Motor neuron (in vitro differentiated cells): ENCODE results near the gene ABHD16B. TPM values are rescaled to one million over a fixed set of nuclear protein-coding genes. Genes with fewer than 3 reads are reported as not detected.
A peak's percentile ranks its signal among the peaks of the same experiment; 100 is the strongest.
"Not testable (repeated sequence)": the region's sequence is repeated elsewhere in the genome, so short reads cannot be mapped to it uniquely, and the experiment has no call there.

Experiments used
- ATAC-seq, 8 experiments: fragments of 200-7000 bp; cut with Tn5 transposase; replicated peaks in 6 of 8; 2 replicates each; pipeline ENCODE4 v1.8.0; 2021; ENCODE audit warnings: mild to moderate bottlenecking in 8 of 8, moderate library complexity in 8 of 8
- H3K27ac ChIP-seq, 2 donors: fragments of 250-450 bp; sonication (Bioruptor Pico); 2 replicates each; pipeline ENCODE4 v1.9.0; 2021; ENCODE audit warnings: antibody characterized with exemption in 2 of 2, mild to moderate bottlenecking in 2 of 2, moderate library complexity in 1 of 2
- H3K4me1 ChIP-seq, 2 donors: fragments of 250-450 bp; sonication (Bioruptor Pico); replicated peaks in 1 of 2; 2 replicates each; pipeline ENCODE4 v1.6.1; 2021; ENCODE audit warnings: antibody characterized with exemption in 2 of 2, mild to moderate bottlenecking in 2 of 2, moderate library complexity in 1 of 2
- H3K4me3 ChIP-seq, 5 donors: fragments of 250-450 bp; sonication (Bioruptor Pico); 2 replicates each; pipeline ENCODE4 v1.9.0; 2021; ENCODE audit warnings: antibody characterized with exemption in 5 of 5, mild to moderate bottlenecking in 5 of 5, moderate library complexity in 4 of 5
- WGBS, 10 experiments: fragments of 450-650 bp; shearing (Covaris generic); methylation state at CpG; one replicate each; pipeline ENCODE4 v1.0.0; 2022; 5-methylcytosine and 5-hydroxymethylcytosine counted together
- in situ Hi-C, 9 experiments: fragments of 400-800 bp; cut with MboI; loops; one replicate each; pipeline ENCODE4 v1.15.0; 2021; ENCODE audit warnings: low sequenced_read_pairs in 9 of 9, low pct_unique_long_range_greater_than_20kb in 2 of 9; ENCODE audit not compliant: unreplicated experiment in 9 of 9
- total RNA-seq, 8 experiments: library from RNA; unstranded; fragments of 300-600 nt; gene quantifications; 2 replicates each; pipeline versions ENCODE4 v1.2.3 to v1.2.4, GENCODE V29; 2022

Gene ABHD16B
- total RNA-seq, 8 experiments from 2014 or later: 0.60 TPM; not detected in 7

GRCh38 chr20:63861981-63862901, 943 bp downstream of the ABHD16B start:
- 78 to 98% (median 94%) methylated on average over 8 to 17 of the region's 95 CpGs; no CpG with 5 or more reads in 5 of the 10 experiments for WGBS, 10 experiments
- peaks cover 34 to 38% of the 10 kb centered on the region in 2 donors for H3K4me1 ChIP-seq
- no peak for ATAC-seq
- H3K27ac ChIP-seq: no peak overlapping the region
- H3K4me3 ChIP-seq: no peak overlapping the region
- in situ Hi-C loops: loop anchor here in 2 of 9 experiments (25.0 kb wide), 2 partner anchors 100 to 325 kb away; partner anchors contain the start of genes PTK6 (in 1 of the 2) and SRMS (in 1 of the 2)

DNA sequence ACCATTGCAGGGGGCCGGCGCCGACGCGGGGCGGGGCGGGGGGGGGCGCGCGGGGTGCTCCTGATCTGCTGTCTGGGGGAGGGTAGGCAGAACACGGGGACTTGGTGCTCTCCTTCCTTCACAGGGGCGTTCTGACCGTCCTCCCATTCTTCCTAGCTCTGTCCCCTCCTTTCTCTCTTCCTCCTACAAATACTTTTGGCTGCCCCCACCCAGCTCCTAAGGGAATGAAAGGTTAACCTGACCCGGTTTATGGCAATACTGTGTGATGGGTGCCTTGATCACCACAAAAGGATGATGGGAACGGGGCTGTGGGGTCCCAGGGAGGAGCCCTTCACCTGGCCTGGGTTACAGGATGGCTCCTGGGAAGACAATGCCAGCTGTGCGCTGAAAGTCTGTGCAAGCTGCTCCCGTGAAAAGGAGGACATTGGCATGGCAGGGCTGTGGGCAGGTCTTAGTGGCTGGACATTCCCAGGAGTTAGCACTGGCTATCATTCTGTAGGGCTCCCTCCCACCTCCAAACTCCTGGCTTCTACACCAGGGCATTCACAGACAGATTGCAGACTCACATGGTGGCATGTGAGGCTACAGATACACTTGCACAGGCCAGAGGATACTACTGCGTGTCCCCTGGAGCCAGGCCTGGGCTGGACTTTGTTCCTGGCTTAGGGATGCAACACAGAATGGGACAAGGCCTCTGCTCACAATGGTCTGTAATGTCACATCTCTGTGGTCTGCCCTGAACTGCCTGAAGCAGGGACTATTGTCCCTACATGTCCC, 1.9 kb downstream of the ABHD16B start:
- no peak for ATAC-seq
- peak overlapping the region in 2 of 5 donors; percentile 93 for H3K4me3 ChIP-seq
- no peak overlapping the region for H3K27ac ChIP-seq
- in situ Hi-C loops: loop anchor here in 2 of 9 experiments (25.0 kb wide), 2 partner anchors 101 to 326 kb away; partner anchors contain the start of genes PTK6 (in 1 of the 2) and SRMS (in 1 of the 2)
- WGBS, 10 experiments: 60 to 92% (median 80%) methylated on average over 1 to 5 of the region's 18 CpGs; no CpG with 5 or more reads in 4 of the 10 experiments
- peaks cover 27 to 29% of the 10 kb centered on the region in 2 donors for H3K4me1 ChIP-seq

DNA sequence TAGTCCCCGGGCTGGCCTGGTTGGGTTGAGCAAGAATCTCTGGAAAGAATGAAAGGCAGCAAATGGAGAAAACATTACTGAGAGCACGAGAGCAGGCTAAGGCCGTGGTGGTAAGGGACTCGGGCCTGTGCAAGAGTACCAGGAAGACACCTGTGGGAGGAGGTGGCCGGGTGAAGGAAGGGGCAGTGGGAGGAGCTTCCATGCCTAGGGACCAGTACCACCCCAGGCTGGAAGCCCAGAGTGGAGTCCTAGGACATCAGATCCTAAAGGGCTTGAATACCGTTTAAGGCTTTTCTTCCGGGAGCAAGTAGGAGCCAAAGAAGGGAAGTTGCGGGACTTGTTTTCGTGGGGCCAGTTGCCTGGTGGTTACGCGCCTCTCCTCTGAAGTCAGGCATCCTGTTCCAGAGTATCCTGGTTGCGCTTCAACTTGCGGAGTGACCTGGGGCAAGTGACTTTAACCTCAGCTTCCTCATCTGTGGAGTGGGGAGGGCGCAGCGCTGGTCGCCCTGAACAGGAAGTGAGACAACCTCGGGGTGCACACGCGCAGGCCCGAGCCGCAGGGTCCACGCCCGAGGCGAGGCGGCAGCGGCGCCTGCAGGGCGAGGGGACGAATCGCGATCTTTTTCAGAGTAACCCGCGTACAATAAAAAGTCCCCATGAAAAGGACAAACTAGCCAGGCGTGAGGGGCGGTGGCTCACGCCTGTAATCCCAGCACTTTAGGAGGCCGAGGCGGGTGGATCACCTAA, 2.7 kb downstream of the ABHD16B start:
- in situ Hi-C loops: loop anchor here in 2 of 9 experiments (25.0 kb wide), 2 partner anchors 102 to 327 kb away; partner anchors contain the start of genes PTK6 (in 1 of the 2) and SRMS (in 1 of the 2)
- Histone ChIP-seq H3K27ac (peak overlapping the region; percentile 28 to 71), H3K4me1 (peaks cover 20 to 21% of the 10 kb centered on the region in 2 donors), H3K4me3 (peak overlapping the region; percentile 73 to 93 (median 89))
- ATAC-seq: peak; percentile 2 to 48 (median 40)
- 0 to 46% (median 23%) methylated on average over 1 to 18 of the region's 38 CpGs; no CpG with 5 or more reads in 1 of the 10 experiments for WGBS, 10 experiments

GRCh38 chr20:63864545-63864977, 3.3 kb downstream of the ABHD16B start:
- Histone ChIP-seq H3K4me3 (peak overlapping the region; percentile 73 to 93 (median 89)), H3K27ac (peak overlapping the region; percentile 28 to 71), H3K4me1 (peaks cover 14 to 16% of the 10 kb centered on the region in 2 donors)
- in situ Hi-C loops: loop anchor here in 2 of 9 experiments (25.0 kb wide), 2 partner anchors 102 to 327 kb away; partner anchors contain the start of genes PTK6 (in 1 of the 2) and SRMS (in 1 of the 2)
- WGBS, 10 experiments: 0 to 1% (median 0%) methylated on average over 1 to 17 of the region's 25 CpGs; no CpG with 5 or more reads in 3 of the 10 experiments
- peak in 1 of 8 experiments; percentile 0 for ATAC-seq

GRCh38 chr20:63864978-63865640, 3.8 kb downstream of the ABHD16B start, which contains the start of gene TPD52L2:
Gene TPD52L2 (plus strand): TSS chr20:63865270. CDS start chr20:63865366, 96 bp downstream.
- H3K4me3 ChIP-seq: peak within 1 kb of the TSS; percentile 73 to 93 (median 89)
- WGBS, 10 experiments: 0% methylated on average over 1 to 13 of the region's 68 CpGs; no CpG with 5 or more reads in 4 of the 10 experiments
- peaks cover 12 to 16% of the 10 kb centered on the region in 2 donors for H3K4me1 ChIP-seq
- H3K27ac ChIP-seq: peak within 1 kb of the TSS; percentile 82 to 90
- in situ Hi-C loops: loop anchor here in 2 of 9 experiments (25.0 kb wide), 2 partner anchors 103 to 328 kb away; partner anchors contain the start of genes PTK6 (in 1 of the 2) and SRMS (in 1 of the 2)
- peak; percentile 87 to 95 (median 92) for ATAC-seq

- 75 to 100% (median 95%) methylated on average over 2 to 10 of the region's 13 CpGs; no CpG with 5 or more reads in 4 of the 10 experiments for WGBS, 10 experiments
- ATAC-seq: not testable (repeated sequence)
- in situ Hi-C loops: loop anchor here in 2 of 9 experiments (25.0 kb wide), 2 partner anchors 105 to 330 kb away; partner anchors contain the start of genes PTK6 (in 1 of the 2) and SRMS (in 1 of the 2)
Measured at GRCh38 chr20:63867042-63867441, 5.7 kb downstream of the ABHD16B start.

GRCh38 chr20:63868264-63868663, 7.0 kb downstream of the ABHD16B start:
- Histone ChIP-seq H3K4me3 (no peak overlapping the region), H3K4me1 (peaks cover 12 to 16% of the 10 kb centered on the region in 2 donors), H3K27ac (no peak overlapping the region)
- no peak for ATAC-seq
- WGBS, 10 experiments: 70 to 100% (median 86%) methylated on average over 1 to 4 of the region's 5 CpGs; no CpG with 5 or more reads in 5 of the 10 experiments
- in situ Hi-C loops: loop anchor here in 2 of 9 experiments (25.0 kb wide), 2 partner anchors 106 to 331 kb away; partner anchors contain the start of genes PTK6 (in 1 of the 2) and SRMS (in 1 of the 2)

More at GRCh38 chr20:63867042-63867441, 5.7 kb downstream of the ABHD16B start:
- H3K4me1 ChIP-seq: peaks cover 12 to 16% of the 10 kb centered on the region in 2 donors
- H3K4me3 ChIP-seq, H3K27ac ChIP-seq: not testable (repeated sequence)

- no peak overlapping the region for H3K4me3 ChIP-seq
- 72 to 100% (median 97%) methylated on average over 1 to 8 of the region's 14 CpGs; no CpG with 5 or more reads in 3 of the 10 experiments for WGBS, 10 experiments
- ATAC-seq: no peak
- no peaks in the 10 kb centered on the region for H3K4me1 ChIP-seq
- no peak overlapping the region for H3K27ac ChIP-seq
- in situ Hi-C loops: loop anchor here in 2 of 9 experiments (25.0 kb wide), 2 partner anchors 111 to 336 kb away; partner anchors contain the start of genes PTK6 (in 1 of the 2) and SRMS (in 1 of the 2)
Measured at GRCh38 chr20:63873477-63873971, 12.2 kb downstream of the ABHD16B start.

DNA sequence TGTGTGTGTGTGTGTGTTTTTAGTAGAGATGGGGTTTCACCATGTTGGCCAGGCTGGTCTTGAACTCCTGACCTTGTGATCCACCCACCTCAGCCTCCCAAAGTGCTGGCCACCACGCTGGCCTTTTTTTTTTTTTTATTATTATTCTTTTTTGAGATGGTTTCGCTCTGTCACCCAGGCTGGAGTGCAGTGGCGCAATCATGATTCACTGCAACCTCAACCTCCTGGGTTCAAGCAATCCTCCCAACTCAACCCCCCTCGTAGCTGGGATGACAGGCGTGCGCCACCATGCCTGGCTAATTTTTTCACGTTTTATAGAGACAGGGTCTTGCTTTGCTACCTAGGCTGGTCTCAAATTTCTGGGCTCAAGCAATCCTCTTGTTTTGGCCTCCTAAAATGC, 12.9 kb downstream of the ABHD16B start:
- H3K4me1 ChIP-seq, H3K27ac ChIP-seq, ATAC-seq, H3K4me3 ChIP-seq: not testable (repeated sequence)
- in situ Hi-C loops: loop anchor here in 2 of 9 experiments (25.0 kb wide), 2 partner anchors 112 to 337 kb away; partner anchors contain the start of genes PTK6 (in 1 of the 2) and SRMS (in 1 of the 2)
- 91 to 100% (median 100%) methylated on average over 1 to 6 of the region's 7 CpGs; no CpG with 5 or more reads in 5 of the 10 experiments for WGBS, 10 experiments

- 80 to 100% (median 87%) methylated on average over 1 to 12 of the region's 19 CpGs; no CpG with 5 or more reads in 1 of the 10 experiments for WGBS, 10 experiments
- no peak for ATAC-seq
- H3K4me1 ChIP-seq: no peaks in the 10 kb centered on the region
- H3K27ac ChIP-seq: no peak overlapping the region
- in situ Hi-C loops: no loop called here
- no peak overlapping the region for H3K4me3 ChIP-seq
Measured at GRCh38 chr20:63876489-63877036, 15.3 kb downstream of the ABHD16B start.
